Thyroid gland (tissue), 4 donors: ENCODE measurements around the gene BCAS3. TPM values are rescaled to one million over a fixed set of nuclear protein-coding genes. Genes with fewer than 3 reads are reported as not detected.

ENCODE experiments used
- DNase-seq, 2 donors: peaks; one replicate each; pipeline ENCODE4 v3.0.0-alpha.2; 2019
- H3K27ac ChIP-seq, 3 donors: fragments of 200-600 bp; sonication (generic); 1 replicate in 2 of 3; 2 replicates in 1 of 3; pipeline ENCODE4 v1.5.1; 2016 to 2019; ENCODE audit warnings: mild to moderate bottlenecking in 1 of 3, moderate library complexity in 1 of 3
- H3K27me3 ChIP-seq: fragments of 200-600 bp; sonication (generic); one replicate; pipeline ENCODE4 v1.5.1; 2019
- H3K36me3 ChIP-seq, 2 donors: fragments of 200-600 bp; sonication (generic); one replicate each; pipeline ENCODE4 v1.5.1; 2016 to 2019
- H3K4me1 ChIP-seq, 2 donors: fragments of 200-600 bp; sonication (generic); one replicate each; pipeline ENCODE4 v1.5.1; 2017 to 2019
- H3K4me3 ChIP-seq, 3 donors: fragments of 200-600 bp; sonication (generic); replicated peaks in 1 of 3; 1 replicate in 2 of 3; 2 replicates in 1 of 3; pipeline ENCODE4 v1.5.1; 2016; ENCODE audit warnings: mild to moderate bottlenecking in 1 of 3
- H3K9me3 ChIP-seq: fragments of 200-600 bp; sonication (generic); one replicate; pipeline ENCODE4 v1.5.1; 2017
- POLR2A ChIP-seq, 2 donors: fragments of 450-650 bp; IDR thresholded peaks; one replicate each; pipeline ENCODE4 v1.6.1; 2017; ENCODE audit warnings: antibody characterized with exemption in 2 of 2, mild to moderate bottlenecking in 2 of 2, moderate library complexity in 1 of 2
- WGBS, 2 donors: methylation state at CpG; one replicate each; pipeline ENCODE4 v1.1.5; 2017; 5-methylcytosine and 5-hydroxymethylcytosine counted together
- intact Hi-C: fragments of 100-400 bp; cut with DNase I; formaldehyde crosslinking; loops from one replicate; pipeline ENCODE4 v1.15.1; 2023
- total RNA-seq, 4 donors: library from RNA; depleted of rRNA; stranded (reverse); fragments of >200 nt; gene quantifications; one replicate each; pipeline ENCODE4 v1.2.3, GENCODE V29; 2016
- TF ChIP-seq, protein P1 (sequence below), 6 experiments: fragments of 200-600 bp in 3 of 6; fragments of 450-650 bp in 3 of 6; sonication (generic) in 3 of 6; IDR thresholded peaks; one replicate each; pipeline ENCODE4 v1.5.1; 2016 to 2019; ENCODE audit warnings: antibody characterized with exemption in 6 of 6, mild to moderate bottlenecking in 2 of 6, inconsistent platforms in 1 of 6, moderate library complexity in 1 of 6

BCAS3 gene
- total RNA-seq, 4 donors from 2014 or later, result 41.8 to 78.7 (median 51.6) TPM

DNA sequence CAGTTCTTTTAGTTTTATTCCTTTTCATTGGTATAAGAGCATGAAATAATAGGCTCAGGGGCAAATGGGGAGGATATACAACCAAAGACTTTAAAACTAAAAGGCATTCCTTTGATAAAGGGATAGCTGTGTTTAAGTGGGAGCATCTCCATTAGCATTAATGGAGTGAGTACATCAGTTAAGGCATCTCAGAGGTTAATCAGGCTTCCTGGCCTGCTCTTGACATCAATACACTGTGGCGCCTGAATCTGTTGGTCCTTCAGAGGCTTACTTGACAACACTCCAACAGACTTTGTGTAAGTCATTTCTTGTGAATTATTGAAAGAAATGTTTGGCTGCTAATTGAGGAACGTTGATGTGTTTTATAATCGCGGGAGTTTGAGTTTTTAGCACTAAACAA lies 230.7 kb downstream of the BCAS3 start:
- no peaks in the 10 kb centered on the region for H3K36me3 ChIP-seq
- WGBS, 2 donors, result 68 to 76% methylated on average over 4 of the region's 4 CpGs
- TF ChIP-seq, protein P1, sequence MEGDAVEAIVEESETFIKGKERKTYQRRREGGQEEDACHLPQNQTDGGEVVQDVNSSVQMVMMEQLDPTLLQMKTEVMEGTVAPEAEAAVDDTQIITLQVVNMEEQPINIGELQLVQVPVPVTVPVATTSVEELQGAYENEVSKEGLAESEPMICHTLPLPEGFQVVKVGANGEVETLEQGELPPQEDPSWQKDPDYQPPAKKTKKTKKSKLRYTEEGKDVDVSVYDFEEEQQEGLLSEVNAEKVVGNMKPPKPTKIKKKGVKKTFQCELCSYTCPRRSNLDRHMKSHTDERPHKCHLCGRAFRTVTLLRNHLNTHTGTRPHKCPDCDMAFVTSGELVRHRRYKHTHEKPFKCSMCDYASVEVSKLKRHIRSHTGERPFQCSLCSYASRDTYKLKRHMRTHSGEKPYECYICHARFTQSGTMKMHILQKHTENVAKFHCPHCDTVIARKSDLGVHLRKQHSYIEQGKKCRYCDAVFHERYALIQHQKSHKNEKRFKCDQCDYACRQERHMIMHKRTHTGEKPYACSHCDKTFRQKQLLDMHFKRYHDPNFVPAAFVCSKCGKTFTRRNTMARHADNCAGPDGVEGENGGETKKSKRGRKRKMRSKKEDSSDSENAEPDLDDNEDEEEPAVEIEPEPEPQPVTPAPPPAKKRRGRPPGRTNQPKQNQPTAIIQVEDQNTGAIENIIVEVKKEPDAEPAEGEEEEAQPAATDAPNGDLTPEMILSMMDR (IDR thresholded peaks at IDR 0.05), result no peak
- no peak for TF ChIP-seq POLR2A (IDR thresholded peaks at IDR 0.05)
- no peaks in the 10 kb centered on the region for H3K27me3 ChIP-seq
- intact Hi-C loops, result no loop called here
- no peak for DNase-seq
- H3K4me1 ChIP-seq, result no peaks in the 10 kb centered on the region
- H3K27ac ChIP-seq, result no peak overlapping the region
- H3K4me3 ChIP-seq, result no peak overlapping the region
- H3K9me3 ChIP-seq, result no peaks in the 10 kb centered on the region

DNA sequence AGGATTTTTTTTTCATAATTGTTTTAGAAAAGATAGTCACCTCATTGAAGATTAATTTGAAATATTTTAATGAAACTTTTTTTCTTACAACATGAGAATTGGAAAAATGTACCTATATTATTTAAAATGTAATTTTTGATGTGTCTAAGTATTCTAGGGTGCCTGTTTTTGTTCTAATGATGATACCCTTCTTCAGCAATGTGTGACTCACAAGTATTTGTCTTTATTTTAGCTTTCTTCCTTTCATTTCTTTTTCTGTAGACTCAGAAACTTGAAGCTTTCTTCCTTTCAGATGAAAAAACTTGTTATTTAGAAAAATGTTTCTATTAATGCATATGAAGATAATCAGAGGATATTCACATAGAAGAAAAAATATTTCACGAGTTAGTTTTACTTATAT lies 231.8 kb downstream of the BCAS3 start:
- H3K27ac ChIP-seq, result no peak overlapping the region
- no peaks in the 10 kb centered on the region for H3K4me1 ChIP-seq
- no peaks in the 10 kb centered on the region for H3K36me3 ChIP-seq
- no peak for DNase-seq
- WGBS, 2 donors, result 91 to 96% methylated on average over 1 of the region's 1 CpG
- H3K4me3 ChIP-seq, result no peak overlapping the region
- H3K27me3 ChIP-seq, result no peaks in the 10 kb centered on the region
- no peaks in the 10 kb centered on the region for H3K9me3 ChIP-seq
- TF ChIP-seq, protein P1 (IDR thresholded peaks at IDR 0.05), result no peak
- no peak for TF ChIP-seq POLR2A (IDR thresholded peaks at IDR 0.05)
- intact Hi-C loops, result no loop called here

DNA sequence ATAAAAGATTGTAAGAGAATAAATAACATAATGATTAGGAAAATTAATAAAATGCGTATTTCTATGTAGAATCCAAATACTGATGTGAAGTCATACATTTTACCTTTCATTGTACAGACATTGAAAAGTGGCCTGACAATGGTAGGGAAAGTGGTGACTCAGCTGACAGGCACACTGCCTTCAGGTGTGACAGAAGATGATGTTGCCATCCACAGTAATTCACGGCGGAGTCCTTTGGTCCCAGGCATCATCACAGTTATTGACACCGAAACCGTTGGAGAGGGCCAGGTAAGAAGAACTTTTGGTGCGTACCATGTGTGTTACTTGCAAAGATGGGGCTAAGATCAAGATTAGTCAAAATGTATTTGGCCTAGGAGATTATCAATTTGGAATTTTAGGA lies 232.8 kb downstream of the BCAS3 start:
- no peak overlapping the region for H3K27ac ChIP-seq
- H3K9me3 ChIP-seq, result no peaks in the 10 kb centered on the region
- no peak for DNase-seq
- H3K4me1 ChIP-seq, result no peaks in the 10 kb centered on the region
- H3K4me3 ChIP-seq, result no peak overlapping the region
- intact Hi-C loops, result no loop called here
- 95% methylated on average over 6 of the region's 6 CpGs for WGBS, 2 donors
- TF ChIP-seq POLR2A (IDR thresholded peaks at IDR 0.05), result no peak
- TF ChIP-seq, protein P1 (IDR thresholded peaks at IDR 0.05), result no peak
- H3K36me3 ChIP-seq, result no peaks in the 10 kb centered on the region
- H3K27me3 ChIP-seq, result no peaks in the 10 kb centered on the region

DNA sequence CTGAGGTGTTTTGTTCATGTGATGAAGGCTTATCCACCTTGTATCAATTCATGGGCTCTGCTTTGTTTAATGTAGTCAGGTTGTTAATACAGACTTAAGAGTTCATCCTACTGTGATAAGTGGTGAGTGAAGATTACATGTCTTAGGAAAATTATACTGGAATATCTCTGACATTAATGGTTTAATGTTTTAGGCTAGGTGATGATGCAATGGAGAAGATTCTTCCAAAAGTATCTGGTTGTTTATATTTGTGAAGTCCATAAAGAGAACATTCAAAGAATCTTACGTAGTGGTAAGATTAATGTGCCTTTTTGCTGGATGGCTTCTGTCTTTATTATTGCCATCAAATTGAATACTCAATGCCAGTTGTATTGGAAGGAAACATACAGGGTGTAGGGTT lies 236.4 kb downstream of the BCAS3 start:
- no peak for TF ChIP-seq POLR2A (IDR thresholded peaks at IDR 0.05)
- TF ChIP-seq, protein P1 (IDR thresholded peaks at IDR 0.05), result no peak
- Histone ChIP-seq H3K27me3 (no peaks in the 10 kb centered on the region), H3K4me1 (no peaks in the 10 kb centered on the region), H3K27ac (no peak overlapping the region), H3K36me3 (no peaks in the 10 kb centered on the region), H3K4me3 (no peak overlapping the region), H3K9me3 (no peaks in the 10 kb centered on the region)
- 95 to 98% methylated on average over 1 of the region's 1 CpG for WGBS, 2 donors
- intact Hi-C loops, result no loop called here
- DNase-seq, result no peak

DNA sequence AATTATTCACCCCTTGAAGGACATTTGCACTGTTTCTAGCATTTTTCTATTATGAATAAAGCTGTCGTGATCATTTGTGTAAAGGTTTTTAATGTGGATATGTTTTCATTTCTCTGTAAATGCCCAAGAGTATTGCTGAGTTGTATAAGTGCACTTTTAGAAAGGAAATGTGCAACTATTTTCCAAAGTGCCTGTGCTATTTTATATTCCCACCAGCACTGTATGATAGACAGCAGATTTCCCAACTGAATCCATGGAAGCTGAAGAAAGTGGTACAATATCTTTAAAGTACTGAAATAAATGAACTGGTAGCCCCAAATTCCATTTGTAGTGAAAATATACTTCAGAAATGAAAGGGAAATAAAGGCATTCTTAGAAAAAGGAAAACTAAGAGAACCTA lies 238.4 kb downstream of the BCAS3 start:
- Histone ChIP-seq H3K27ac (no peak overlapping the region), H3K4me3 (no peak overlapping the region), H3K27me3 (no peaks in the 10 kb centered on the region), H3K4me1 (no peaks in the 10 kb centered on the region), H3K9me3 (no peaks in the 10 kb centered on the region), H3K36me3 (no peaks in the 10 kb centered on the region)
- no peak for DNase-seq
- intact Hi-C loops, result no loop called here
- 98 to 100% methylated on average over 1 of the region's 1 CpG for WGBS, 2 donors
- TF ChIP-seq, protein P1 (IDR thresholded peaks at IDR 0.05), result no peak
- no peak for TF ChIP-seq POLR2A (IDR thresholded peaks at IDR 0.05)
